ENCODE data around the gene SOX6.
"Not testable (repeated sequence)": the region's sequence is repeated elsewhere in the genome, so short reads cannot be mapped to it uniquely, and the experiment has no call there.

SOX6 gene

DNA sequence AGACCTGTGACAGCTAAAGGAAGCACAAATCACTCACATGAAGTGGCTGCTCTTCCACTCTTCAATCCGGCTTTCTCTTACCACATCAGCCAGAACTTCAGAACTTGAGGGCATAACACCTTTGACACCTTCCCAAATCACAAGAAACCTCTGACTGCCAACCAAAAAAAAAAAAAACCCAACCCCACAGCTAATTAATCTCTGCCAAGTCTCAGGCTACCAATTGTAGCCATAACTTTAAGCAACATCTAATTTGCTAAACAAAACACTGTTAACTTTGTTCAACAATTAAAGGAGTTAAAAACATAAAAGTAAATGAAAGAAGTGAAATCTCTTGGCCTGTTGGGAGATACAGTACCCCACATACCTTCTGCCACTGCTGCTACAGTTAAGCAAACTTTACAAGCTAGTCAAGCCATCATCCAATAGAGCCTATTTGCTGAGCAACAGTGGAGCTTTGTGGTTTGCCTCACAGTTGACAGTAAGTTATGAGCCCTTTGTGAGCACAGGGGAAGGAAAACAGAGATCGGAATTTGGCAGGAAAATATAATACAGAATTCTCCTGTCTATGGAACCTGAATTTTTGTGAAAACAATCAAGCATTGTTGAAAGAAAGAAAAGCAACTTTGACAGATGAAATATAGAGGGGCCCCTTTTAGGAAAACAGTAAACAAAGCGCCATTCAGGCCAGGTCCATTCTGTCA lies at the start of gene SOX6:
TSS of gene SOX6 (minus strand) at position 490 of the 704 bp plus-strand sequence. CDS start 15,298 bp downstream, outside the sequence.
- DNase-seq (ENCODE audit: low read depth) = peak; percentile 31

GRCh38 chr11:16404781-16405285 lies 48.5 kb upstream of the SOX6 start:
- DNase-seq (ENCODE audit: low read depth) = no peak

DNA sequence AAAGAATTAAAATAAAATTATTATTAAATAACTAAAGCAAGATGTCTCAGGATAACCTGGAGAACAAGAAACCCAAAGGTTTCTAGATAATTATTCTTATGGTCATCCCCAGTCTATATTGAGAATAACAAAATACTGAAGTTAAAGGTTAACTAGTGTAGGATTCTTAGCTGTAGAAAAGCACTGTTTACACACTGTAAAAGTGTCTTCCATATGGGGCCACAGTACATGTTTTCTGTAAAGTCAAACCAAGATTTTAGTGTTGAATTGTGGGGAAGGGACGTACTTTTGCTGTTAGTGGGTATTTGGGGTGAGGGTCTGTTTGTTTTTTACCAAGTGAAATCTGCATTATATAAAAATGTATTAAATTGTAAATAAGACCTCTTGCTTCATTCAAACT lies 47.5 kb upstream of the SOX6 start:
- no peak for DNase-seq (ENCODE audit: low read depth)

GRCh38 chr11:16403448-16403803 lies 47.1 kb upstream of the SOX6 start:
- DNase-seq (ENCODE audit: low read depth) = no peak

DNA sequence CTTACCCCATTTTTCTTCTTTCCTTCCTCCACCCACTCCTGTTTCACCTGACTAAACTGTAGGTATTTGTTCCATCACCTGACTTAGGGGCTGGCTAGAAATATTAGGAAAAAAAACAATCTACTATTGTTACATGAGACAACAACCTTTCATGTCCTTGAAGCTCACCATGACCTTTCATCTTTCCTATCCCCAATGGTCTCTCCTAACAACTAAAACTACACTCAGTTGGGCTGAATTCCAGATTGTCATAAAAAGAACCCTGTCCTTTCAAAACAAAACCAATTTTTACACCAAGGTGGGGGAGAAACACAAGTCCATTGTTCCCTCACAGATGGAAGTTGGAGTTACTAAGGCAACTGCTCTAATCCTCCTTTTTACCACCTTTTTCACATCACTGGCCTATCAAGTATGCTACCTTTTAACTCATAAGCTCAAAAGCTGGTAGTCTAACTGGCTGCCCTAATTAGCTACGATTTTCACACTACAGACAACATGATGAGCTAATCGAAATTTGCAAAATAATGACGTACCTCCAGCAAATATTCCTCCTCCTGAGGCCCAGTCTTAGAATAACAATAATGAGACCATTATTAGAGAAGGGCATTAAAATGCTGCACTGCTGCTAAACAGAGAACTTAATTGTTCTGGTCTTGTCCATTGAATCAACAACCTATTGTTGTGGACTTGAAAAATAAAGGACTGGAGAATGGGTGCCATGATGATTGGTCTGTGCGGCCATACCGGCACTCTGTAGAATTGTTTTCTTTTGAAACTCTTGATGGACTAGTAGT lies 46.5 kb upstream of the SOX6 start:
- DNase-seq (ENCODE audit: low read depth) = no peak

DNA sequence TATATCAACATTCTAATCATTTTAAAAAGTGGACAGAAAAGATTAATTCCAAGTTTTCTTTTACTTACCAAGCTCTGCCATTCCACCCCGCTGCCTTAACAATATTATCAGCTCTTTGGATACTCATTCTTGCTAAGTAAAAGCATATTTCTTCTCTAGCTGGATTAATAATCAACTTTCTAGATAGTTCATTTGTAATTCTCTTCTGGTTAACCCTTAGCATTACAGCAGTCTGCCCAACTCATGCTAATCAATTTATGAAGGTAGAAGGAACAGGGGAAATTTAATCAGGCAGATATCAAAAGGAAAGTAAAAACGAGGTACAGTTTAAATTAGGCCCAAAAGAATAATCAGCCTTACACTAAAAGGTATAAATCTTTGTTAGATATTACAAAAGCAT lies 41.0 kb upstream of the SOX6 start:
- DNase-seq (ENCODE audit: low read depth) = no peak

GRCh38 chr11:16395601-16396000 lies 39.3 kb upstream of the SOX6 start:
- DNase-seq (ENCODE audit: low read depth) = no peak

GRCh38 chr11:16394947-16395346 lies 38.6 kb upstream of the SOX6 start:
- no peak for DNase-seq (ENCODE audit: low read depth)

- no peak for DNase-seq (ENCODE audit: low read depth)
Observed at GRCh38 chr11:16393340-16393739, 37.0 kb upstream of the SOX6 start.

DNA sequence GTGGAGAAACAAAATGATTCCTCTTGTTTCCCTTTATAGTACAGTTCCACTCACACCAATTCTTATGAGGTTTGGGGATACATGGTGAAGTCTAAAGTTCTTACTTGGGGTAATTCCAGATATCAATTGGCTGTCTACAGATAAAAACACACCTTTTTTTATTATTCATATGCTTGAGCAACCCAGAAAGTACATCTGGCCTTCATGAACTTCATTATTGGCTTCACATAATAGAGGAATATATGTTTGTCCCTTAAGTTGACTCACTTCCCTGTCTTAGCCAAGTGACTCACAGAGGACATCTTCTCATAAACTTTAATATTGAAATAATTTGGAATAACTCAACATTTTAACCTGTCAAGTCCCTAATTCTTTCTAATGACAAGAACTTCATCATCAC lies 36.3 kb upstream of the SOX6 start:
- DNase-seq (ENCODE audit: low read depth) = no peak

GRCh38 chr11:16390826-16391225 lies 34.5 kb upstream of the SOX6 start:
- not testable (repeated sequence) for DNase-seq (ENCODE audit: low read depth)

DNA sequence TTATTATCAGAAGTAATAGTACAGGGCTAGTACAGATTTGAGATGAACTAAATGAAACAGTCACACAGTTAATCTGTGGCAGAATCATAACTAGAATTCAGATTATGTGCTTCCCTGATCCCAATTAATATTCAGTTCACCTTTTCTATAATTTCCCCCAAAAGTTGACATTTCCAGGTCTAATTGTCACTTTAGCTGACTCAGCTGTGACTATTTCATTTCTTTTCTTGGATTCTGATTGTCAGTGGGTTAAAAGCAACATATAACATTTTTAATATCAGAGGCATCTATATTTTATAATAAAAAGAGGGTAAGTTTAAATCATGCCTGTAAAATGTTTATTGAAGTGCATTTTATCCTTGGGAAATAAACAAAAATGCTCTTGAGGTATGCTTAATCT lies 28.8 kb upstream of the SOX6 start:
- DNase-seq (ENCODE audit: low read depth) = no peak

DNA sequence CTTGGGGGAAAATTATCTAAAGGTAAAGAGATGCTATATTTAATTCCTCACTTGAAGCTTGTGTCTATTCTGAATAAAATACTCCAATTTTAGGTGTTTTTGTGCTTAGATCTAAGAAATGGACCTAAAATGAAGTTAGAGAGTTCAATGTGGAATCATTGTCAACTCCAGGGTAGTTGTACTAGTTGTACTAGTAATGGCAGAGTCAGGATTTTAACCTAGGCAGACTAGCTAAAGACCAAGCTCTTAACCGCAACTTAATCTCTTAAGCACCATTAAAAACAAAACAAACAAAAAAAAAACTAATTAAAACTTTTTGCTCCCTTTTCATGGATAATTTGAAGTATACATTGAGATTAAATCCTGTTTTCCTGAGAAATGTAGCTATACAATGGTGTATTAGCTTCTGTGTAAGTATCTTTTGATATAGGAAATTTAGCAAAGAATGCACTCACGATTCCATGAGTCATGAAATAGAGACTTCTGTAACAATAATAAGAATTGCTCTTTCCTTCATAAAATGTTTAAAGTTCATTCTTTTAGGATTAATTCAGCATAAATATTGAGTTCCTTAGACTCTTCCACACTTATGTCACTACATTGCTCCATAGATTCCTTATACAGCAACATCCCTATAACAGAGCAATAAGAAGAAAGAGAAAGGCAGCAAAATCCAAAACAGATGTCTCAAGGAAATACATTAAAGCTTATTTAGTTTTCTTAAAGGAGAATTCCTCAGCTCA lies 26.5 kb upstream of the SOX6 start:
- no peak for DNase-seq (ENCODE audit: low read depth)

DNA sequence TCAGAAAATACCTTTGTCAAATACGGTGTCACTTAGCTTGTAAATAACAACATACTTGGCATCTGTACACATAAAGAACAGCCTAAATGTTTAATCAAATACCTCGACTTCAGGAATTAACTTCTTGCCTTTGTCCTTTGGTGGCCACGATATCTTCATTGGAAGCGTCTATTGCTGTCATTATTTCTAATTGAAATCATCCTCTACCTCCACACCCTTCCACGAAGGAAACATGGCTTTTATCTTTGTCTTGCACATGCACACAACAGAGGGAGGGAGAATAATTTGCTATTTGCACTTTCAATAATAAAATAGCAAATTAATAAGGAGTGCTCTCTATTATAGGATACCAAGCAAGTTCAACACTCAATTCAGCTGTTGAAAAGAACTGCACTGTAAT lies 25.8 kb upstream of the SOX6 start:
- no peak for DNase-seq (ENCODE audit: low read depth)

GRCh38 chr11:16380941-16381568 lies 24.7 kb upstream of the SOX6 start:
- no peak for DNase-seq (ENCODE audit: low read depth)

DNA sequence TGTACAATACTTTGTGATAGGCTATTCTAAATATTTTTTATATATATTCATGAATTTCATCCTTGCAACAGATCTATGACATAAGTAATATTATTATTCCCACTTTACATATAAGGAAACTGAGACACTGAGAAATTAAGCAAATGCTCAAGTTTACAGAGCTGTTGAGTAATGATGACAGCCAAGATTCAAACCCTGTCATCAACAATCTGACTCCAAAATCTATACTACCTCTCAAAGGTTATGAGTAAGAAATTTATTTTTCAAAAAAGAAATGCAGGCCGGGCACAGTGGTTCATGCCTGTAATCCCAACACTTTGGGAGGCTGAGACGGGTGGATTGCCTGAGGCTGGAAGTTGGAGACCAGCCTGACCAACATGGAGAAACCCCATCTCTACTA lies 22.6 kb upstream of the SOX6 start:
- no peak for DNase-seq (ENCODE audit: low read depth)

- no peak for DNase-seq (ENCODE audit: low read depth)
Observed at GRCh38 chr11:16377746-16378145, 21.4 kb upstream of the SOX6 start.

- DNase-seq (ENCODE audit: low read depth) = not testable (repeated sequence)
Observed at GRCh38 chr11:16375664-16376063, 19.3 kb upstream of the SOX6 start.

GRCh38 chr11:16373768-16374167 lies 17.4 kb upstream of the SOX6 start:
- no peak for DNase-seq (ENCODE audit: low read depth)

DNA sequence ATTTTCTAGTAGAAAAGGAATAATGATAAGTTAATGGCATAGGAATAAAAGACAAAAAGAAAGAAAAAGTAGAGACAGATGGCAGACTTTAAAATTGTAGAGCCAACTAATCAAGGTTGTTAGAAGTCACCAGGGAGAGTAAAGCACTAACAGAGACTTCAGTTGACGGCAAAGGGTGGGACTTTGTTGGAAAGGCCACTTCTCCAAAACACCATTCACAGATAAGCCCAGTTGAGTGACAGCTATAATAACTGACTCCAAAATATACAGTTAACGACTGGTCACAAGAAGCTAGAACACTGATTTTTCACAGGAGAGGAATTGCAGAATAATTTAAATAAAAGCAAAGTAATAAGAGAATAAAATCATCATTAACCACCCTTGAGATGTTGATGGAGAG lies 16.0 kb upstream of the SOX6 start:
- DNase-seq (ENCODE audit: low read depth) = no peak

DNA sequence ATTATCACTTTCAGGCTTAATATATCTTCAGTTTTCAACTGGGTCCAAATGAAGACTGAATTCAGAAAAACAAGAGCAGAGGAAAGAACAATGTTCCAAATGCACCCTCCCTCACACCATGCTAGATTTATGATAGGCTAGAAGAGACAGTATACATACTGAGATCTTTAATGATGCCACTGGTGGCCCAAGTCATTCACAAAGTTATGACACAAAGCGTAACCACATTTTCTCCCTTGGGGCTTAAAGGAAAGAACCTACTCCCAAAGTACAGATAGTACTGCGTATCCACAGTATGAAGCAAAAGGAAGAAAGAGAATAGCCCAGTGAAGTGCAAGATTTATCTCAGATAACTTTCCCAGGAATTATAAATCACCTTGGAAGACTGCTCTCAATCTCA lies 10.9 kb upstream of the SOX6 start:
- DNase-seq (ENCODE audit: low read depth) = no peak

- no peak for DNase-seq (ENCODE audit: low read depth)
Observed at GRCh38 chr11:16365581-16366228, 9.4 kb upstream of the SOX6 start.

Measured in stromal cell of bone marrow (primary cell).